MCF 10A (cell line): ENCODE measurements around the gene UROS. TPM values are rescaled to one million over a fixed set of nuclear protein-coding genes. Genes with fewer than 3 reads are reported as not detected.

Experiments used
- BruUV-seq: library from RNA; stranded (reverse); fragments of 400-500 nt; replicated peaks from 2 replicates; lab custom pipeline; 2021; lab: Mats Ljungman, UMichigan
- CTCF ChIA-PET: fragments of 300-600 bp; sonication (Branson Sonifier 250); formaldehyde crosslinking; extraction: SDS; loops from one replicate; lab custom pipeline; 2021; ENCODE audit warnings: antibody characterized with exemption, inconsistent platforms; lab: Yijun Ruan, JAX
- POLR2A ChIA-PET: fragments of 300-600, 350-650 bp; sonication (Branson Sonifier 250); formaldehyde crosslinking; extraction: SDS; loops from one replicate; lab custom pipeline; 2020; ENCODE audit warnings: antibody characterized with exemption, inconsistent platforms; lab: Yijun Ruan, JAX
- DNase-seq: peaks from one replicate; pipeline ENCODE4 v3.0.0-alpha.2; 2018; ENCODE audit not compliant: unreplicated experiment
- H3K27ac Mint-ChIP-seq: one replicate; pipeline ENCODE4 v1.8.0; 2022; ENCODE audit warnings: mild to moderate bottlenecking, low read depth, mixed read lengths; ENCODE audit not compliant: unreplicated experiment
- H3K27me3 Mint-ChIP-seq: one replicate; pipeline ENCODE4 v1.8.0; 2022; ENCODE audit warnings: mixed read lengths; ENCODE audit not compliant: insufficient read depth, unreplicated experiment
- H3K36me3 Mint-ChIP-seq: one replicate; pipeline ENCODE4 v1.8.0; 2022; ENCODE audit warnings: mild to moderate bottlenecking, moderate library complexity, mixed read lengths; ENCODE audit not compliant: insufficient read depth, unreplicated experiment
- H3K4me1 Mint-ChIP-seq: one replicate; pipeline ENCODE4 v1.8.0; 2022; ENCODE audit warnings: mixed read lengths; ENCODE audit not compliant: insufficient read depth, unreplicated experiment
- H3K4me3 Mint-ChIP-seq: one replicate; pipeline ENCODE4 v1.8.0; 2022; ENCODE audit warnings: mild to moderate bottlenecking, moderate library complexity, mixed read lengths; ENCODE audit not compliant: unreplicated experiment
- H3K9me3 Mint-ChIP-seq: one replicate; pipeline ENCODE4 v1.8.0; 2022; ENCODE audit warnings: mixed read lengths; ENCODE audit not compliant: unreplicated experiment
- CTCF ChIP-seq: fragments of 200-600 bp; IDR thresholded peaks from one replicate; pipeline ENCODE4 v1.8.0; 2022; ENCODE audit warnings: antibody characterized with exemption, mild to moderate bottlenecking; ENCODE audit not compliant: unreplicated experiment
- intact Hi-C: fragments of 100-400 bp; cut with micrococcal nuclease; formaldehyde crosslinking; loops from 2 replicates; pipeline ENCODE4 v1.14.1; 2022
- total RNA-seq: library from RNA; stranded (reverse); gene quantifications from 2 replicates; pipeline ENCODE4 v1.2.3, GENCODE V29; 2022

Gene UROS
- total RNA-seq, 1 experiment from 2014 or later: 64.4 TPM

GRCh38 chr10:125772864-125773180 is 50.2 kb downstream of the UROS start:
- H3K4me3 Mint-ChIP-seq: no peak overlapping the region
- H3K36me3 Mint-ChIP-seq: no peaks in the 10 kb centered on the region
- CTCF ChIA-PET: interaction anchor here (0.7 kb wide), 1 partner anchor 36 kb away, joined by 3 read pairs; no protein-coding TSS in a partner anchor
- DNase-seq: no peak
- intact Hi-C loops: no loop called here
- peaks cover 6% of the 10 kb centered on the region for H3K4me1 Mint-ChIP-seq
- TF ChIP-seq CTCF: no peak
- H3K9me3 Mint-ChIP-seq: peaks cover 7% of the 10 kb centered on the region
- no peak overlapping the region for H3K27ac Mint-ChIP-seq
- peaks cover 20% of the 10 kb centered on the region for H3K27me3 Mint-ChIP-seq
- POLR2A ChIA-PET: no interaction called here
- no TSS peak for BruUV-seq

GRCh38 chr10:125772112-125772863 is 50.8 kb downstream of the UROS start:
- Mint-ChIP-seq H3K9me3 (peaks cover 7% of the 10 kb centered on the region), H3K27ac (no peak overlapping the region), H3K27me3 (peaks cover 15% of the 10 kb centered on the region), H3K4me3 (no peak overlapping the region), H3K4me1 (peaks cover 6% of the 10 kb centered on the region), H3K36me3 (peaks cover under 1% of the 10 kb centered on the region)
- BruUV-seq: no TSS peak
- intact Hi-C loops: no loop called here
- ChIA-PET POLR2A (interaction anchor here (0.7 kb wide), 1 partner anchor 21 kb away, joined by 3 read pairs; no protein-coding TSS in a partner anchor), CTCF (interaction anchor here (0.7 kb wide), 1 partner anchor 36 kb away, joined by 3 read pairs; no protein-coding TSS in a partner anchor)
- DNase-seq: no peak
- TF ChIP-seq CTCF: no peak

- Mint-ChIP-seq H3K4me3 (no peak overlapping the region), H3K4me1 (peaks cover 6% of the 10 kb centered on the region), H3K27me3 (peaks cover 11% of the 10 kb centered on the region), H3K9me3 (peaks cover 7% of the 10 kb centered on the region), H3K27ac (no peak overlapping the region), H3K36me3 (peaks cover 12% of the 10 kb centered on the region)
- BruUV-seq: no TSS peak
- no peak for TF ChIP-seq CTCF
- DNase-seq: no peak
- CTCF ChIA-PET: interaction anchor here (0.5 kb wide), 1 partner anchor 13 kb away, joined by 4 read pairs; no protein-coding TSS in a partner anchor
- intact Hi-C loops: no loop called here
- POLR2A ChIA-PET: no interaction called here
Observed at GRCh38 chr10:125770844-125771243, 52.2 kb downstream of the UROS start.

GRCh38 chr10:125769175-125769574 is 53.9 kb downstream of the UROS start:
- CTCF ChIA-PET: no interaction called here
- no peak overlapping the region for H3K27ac Mint-ChIP-seq
- intact Hi-C loops: no loop called here
- peaks cover 4% of the 10 kb centered on the region for H3K27me3 Mint-ChIP-seq
- no peak overlapping the region for H3K4me3 Mint-ChIP-seq
- no peak for TF ChIP-seq CTCF
- DNase-seq: no peak
- peaks cover 2% of the 10 kb centered on the region for H3K9me3 Mint-ChIP-seq
- H3K36me3 Mint-ChIP-seq: peaks cover 28% of the 10 kb centered on the region
- POLR2A ChIA-PET: no interaction called here
- no TSS peak for BruUV-seq
- peaks cover 2% of the 10 kb centered on the region for H3K4me1 Mint-ChIP-seq
